Measurements from ENCODE around the gene ZCCHC14.

ZCCHC14 gene

DNA sequence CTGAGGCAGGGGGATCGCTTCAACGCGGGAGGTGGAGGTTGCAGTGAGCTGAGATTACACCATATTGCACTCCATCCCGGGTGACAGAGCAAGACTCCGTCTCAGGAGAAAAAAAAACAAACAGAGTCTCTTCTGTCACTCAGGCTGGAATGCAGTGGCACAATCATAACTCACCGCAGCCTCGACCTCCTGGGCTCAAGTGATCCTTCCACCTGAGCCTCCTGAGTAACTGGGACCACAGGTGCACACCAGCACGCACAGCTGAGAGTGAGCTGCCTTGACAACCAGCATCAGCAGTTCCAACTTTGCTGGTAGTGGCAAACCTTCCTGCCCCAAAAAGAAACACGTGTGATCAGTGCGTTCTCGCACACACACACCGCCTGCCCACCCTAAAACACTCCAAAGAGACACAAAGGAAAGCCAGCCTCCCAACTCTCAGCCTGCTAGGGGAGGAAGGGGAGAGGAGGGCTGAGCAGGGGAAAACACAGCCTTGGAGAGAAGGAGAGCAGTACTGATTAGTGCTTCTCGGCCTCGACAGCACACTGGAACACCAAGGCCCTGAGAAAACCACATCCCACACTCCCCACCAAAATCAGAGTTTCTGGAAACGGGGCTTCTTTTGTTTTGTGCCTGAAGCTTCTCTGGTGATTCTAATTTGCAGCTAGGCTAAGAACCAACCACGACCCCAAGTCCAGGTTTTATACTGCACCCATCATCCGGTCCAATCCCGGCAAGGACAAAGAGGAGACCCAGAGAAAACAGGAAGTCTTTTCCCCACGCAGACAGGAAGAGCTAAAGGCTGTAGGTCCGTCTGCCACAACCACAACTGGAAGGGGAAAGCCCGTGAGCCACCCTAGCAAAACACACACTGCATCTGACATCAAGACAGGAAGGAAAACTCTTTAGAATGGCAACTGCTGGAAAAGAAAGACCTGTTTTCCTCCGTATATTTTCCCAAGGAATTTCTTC is 28.8 kb downstream of the ZCCHC14 start:
- TF ChIP-seq, protein P1, sequence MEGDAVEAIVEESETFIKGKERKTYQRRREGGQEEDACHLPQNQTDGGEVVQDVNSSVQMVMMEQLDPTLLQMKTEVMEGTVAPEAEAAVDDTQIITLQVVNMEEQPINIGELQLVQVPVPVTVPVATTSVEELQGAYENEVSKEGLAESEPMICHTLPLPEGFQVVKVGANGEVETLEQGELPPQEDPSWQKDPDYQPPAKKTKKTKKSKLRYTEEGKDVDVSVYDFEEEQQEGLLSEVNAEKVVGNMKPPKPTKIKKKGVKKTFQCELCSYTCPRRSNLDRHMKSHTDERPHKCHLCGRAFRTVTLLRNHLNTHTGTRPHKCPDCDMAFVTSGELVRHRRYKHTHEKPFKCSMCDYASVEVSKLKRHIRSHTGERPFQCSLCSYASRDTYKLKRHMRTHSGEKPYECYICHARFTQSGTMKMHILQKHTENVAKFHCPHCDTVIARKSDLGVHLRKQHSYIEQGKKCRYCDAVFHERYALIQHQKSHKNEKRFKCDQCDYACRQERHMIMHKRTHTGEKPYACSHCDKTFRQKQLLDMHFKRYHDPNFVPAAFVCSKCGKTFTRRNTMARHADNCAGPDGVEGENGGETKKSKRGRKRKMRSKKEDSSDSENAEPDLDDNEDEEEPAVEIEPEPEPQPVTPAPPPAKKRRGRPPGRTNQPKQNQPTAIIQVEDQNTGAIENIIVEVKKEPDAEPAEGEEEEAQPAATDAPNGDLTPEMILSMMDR (conservative IDR thresholded peaks at IDR 0.05; ENCODE audit: control insufficient read depth, insufficient read depth, low read depth, low read length) = no peak
- H3K4me3 ChIP-seq (ENCODE audit: control insufficient read depth, low read depth, low read length) = peak overlapping the region; percentile 22
- peak; percentile 88 for DNase-seq (ENCODE audit: low read depth)

DNA sequence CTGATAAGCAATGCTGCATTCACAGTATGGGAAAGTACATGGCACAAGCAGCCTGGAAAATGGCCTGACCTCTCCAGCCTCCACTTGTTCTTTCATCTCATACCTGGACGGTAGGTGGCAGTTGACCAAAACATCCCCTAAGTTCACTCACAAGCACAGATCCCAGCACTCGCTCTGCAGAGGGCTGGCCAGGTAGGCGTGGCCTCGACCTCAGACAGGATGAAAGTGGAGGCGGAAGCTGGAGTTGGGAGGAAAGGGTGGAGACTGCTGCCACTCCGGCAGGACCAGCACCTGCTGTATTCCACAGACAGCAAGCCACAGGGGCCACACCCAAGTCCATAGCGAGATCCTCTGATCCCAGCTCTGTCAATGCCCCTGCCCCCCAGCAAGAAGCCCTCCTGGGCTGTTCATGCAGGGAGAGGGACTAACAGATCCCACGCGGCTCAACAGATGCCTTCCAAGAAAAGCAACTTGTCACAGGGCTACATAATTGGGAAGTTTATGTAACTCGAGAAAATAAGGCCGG is 31.3 kb downstream of the ZCCHC14 start:
- H3K4me3 ChIP-seq (ENCODE audit: control insufficient read depth, low read depth, low read length) = no peak overlapping the region
- peak; percentile 54 for DNase-seq (ENCODE audit: low read depth)
- TF ChIP-seq, protein P1 (conservative IDR thresholded peaks at IDR 0.05; ENCODE audit: control insufficient read depth, insufficient read depth, low read depth, low read length) = peak; percentile 22

DNA sequence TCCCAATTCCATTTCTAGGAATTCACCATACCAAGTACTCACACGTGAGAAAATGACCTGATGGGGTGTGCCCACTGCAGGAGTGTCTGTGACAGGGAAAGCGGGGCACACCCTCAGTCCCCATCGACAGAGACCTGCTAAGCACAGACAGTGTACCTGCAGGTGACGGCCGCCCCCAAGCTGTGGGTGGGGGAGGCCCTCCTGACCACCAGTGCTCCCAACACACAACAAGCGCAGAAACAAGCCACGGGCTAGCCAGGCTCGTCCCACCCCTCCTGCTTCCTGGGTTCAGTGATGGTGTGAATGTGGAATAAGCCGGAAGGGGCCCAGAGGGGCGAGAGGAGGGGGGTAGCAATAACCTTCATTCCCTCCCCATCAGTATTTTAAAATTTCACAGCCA is 31.9 kb downstream of the ZCCHC14 start:
- TF ChIP-seq, protein P1 (conservative IDR thresholded peaks at IDR 0.05; ENCODE audit: control insufficient read depth, insufficient read depth, low read depth, low read length) = no peak
- H3K4me3 ChIP-seq (ENCODE audit: control insufficient read depth, low read depth, low read length) = no peak overlapping the region
- no peak for DNase-seq (ENCODE audit: low read depth)

DNA sequence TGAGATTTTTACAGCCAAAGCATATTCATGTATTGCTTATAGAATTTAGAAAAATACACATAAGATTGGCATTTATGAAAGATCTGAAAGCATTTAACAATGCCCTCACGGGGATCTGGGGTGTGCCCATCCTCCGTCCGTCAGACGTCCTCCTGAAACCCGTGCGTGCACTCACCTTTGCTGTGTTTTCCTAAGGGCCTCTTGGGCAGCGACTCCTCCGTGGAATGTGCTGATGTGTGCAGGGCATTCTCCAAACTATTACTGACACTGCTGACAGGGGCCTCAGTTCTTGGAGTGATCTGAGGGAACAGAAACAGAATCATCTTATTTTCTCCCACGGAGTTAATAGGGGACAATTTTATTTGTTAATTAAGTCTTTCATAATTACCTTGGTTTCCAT is 33.0 kb downstream of the ZCCHC14 start:
- DNase-seq (ENCODE audit: low read depth) = no peak
- TF ChIP-seq, protein P1 (conservative IDR thresholded peaks at IDR 0.05; ENCODE audit: control insufficient read depth, insufficient read depth, low read depth, low read length) = no peak
- no peak overlapping the region for H3K4me3 ChIP-seq (ENCODE audit: control insufficient read depth, low read depth, low read length)

DNA sequence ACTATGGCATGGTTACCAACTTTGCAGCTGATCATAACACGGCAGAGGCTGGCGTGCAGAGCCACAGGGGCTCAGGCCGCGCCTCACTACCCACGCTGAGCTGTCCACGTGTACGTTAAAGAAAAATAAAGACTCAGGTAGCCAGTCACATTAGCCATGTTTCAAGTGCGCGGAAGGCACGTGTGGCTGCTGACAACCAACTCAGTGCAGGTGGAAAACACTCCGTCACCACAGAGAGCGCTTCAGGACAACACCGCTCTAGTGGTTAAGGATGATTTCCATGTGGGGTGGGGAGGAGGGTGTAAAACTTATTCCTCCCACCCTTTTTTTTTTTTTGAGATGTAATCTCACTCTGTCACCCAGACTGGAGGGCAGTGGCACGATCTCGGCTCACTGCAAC is 33.8 kb downstream of the ZCCHC14 start:
- H3K4me3 ChIP-seq (ENCODE audit: control insufficient read depth, low read depth, low read length) = no peak overlapping the region
- TF ChIP-seq, protein P1 (conservative IDR thresholded peaks at IDR 0.05; ENCODE audit: control insufficient read depth, insufficient read depth, low read depth, low read length) = no peak
- DNase-seq (ENCODE audit: low read depth) = no peak

DNA sequence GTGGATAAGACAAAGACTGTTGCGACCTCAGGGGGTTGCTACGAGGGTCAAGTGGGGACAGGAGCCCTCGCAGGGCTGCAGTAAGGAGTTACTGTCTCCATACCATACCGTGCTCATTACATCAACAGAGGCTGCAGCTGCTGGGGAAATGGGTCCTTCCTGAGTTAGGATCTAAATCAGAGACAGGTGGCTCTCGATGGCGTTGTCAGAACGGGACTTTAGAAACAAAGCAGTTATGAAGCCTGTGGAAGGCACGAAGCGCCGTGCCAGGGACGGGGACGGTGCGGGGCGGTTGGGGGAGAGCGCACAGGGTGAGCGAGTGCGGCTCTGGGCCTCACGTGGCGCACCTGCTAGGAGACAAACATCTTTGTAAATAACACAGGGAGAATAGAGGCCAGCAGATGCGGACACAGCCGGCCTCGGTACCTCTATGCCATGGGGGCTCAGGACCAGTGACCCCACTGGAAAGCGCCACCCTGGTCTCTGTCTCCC is 34.4 kb downstream of the ZCCHC14 start:
- no peak overlapping the region for H3K4me3 ChIP-seq (ENCODE audit: control insufficient read depth, low read depth, low read length)
- TF ChIP-seq, protein P1 (conservative IDR thresholded peaks at IDR 0.05; ENCODE audit: control insufficient read depth, insufficient read depth, low read depth, low read length) = no peak

More for the DNA sequence above, 34.4 kb downstream of the ZCCHC14 start:
- DNase-seq (ENCODE audit: low read depth) = no peak

Measured in fibroblast of mammary gland (primary cell).